SW 1271 (cell line): ENCODE data around the gene EPHB1.
"Not testable (repeated sequence)": the region's sequence is repeated elsewhere in the genome, so short reads cannot be mapped to it uniquely, and the experiment has no call there.

Experiments used
- DNase-seq, 2 experiments: peaks; one replicate each; lab custom pipeline; 2025; lab: John Stamatoyannopoulos, UW

EPHB1 gene

DNA sequence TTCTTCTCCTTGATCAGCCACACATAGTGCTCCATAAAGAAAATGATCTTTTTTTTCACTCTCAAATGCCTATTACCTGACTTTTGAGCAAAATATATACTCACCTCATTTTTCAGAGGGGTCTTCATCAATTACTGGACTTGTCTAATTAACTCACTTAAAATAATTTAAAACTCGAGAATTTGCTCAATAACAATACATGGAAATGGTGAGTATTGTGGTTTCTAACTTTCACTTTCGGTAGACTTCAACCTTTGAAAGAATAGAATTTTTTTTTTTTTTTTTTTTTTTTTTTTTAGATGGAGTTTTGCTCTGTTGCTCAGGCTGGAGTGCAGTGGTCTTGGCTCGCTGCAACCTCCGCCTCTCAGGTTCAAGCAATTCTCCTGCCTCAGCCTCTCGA, 17.7 kb upstream of the EPHB1 start:
- no peak for DNase-seq

DNA sequence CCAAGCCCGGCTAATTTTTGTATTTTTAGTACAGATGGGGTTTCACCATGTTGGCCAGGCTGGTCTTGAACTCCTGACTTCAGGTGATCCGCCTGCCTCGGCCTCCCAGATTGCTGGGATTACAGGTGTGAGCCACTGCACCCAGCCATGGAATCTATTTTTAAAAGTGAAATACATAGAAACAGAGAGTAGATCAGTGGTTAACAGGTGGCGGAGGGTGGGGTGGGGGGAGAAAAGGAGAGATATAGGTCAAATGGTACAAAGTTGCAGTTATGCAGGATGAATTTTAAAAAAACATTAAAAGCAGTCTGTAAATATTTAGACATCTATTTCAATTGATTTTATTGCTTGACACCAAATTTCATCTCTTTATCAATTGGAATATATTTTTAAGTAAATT, 6.8 kb upstream of the EPHB1 start:
- DNase-seq: not testable (repeated sequence)

DNA sequence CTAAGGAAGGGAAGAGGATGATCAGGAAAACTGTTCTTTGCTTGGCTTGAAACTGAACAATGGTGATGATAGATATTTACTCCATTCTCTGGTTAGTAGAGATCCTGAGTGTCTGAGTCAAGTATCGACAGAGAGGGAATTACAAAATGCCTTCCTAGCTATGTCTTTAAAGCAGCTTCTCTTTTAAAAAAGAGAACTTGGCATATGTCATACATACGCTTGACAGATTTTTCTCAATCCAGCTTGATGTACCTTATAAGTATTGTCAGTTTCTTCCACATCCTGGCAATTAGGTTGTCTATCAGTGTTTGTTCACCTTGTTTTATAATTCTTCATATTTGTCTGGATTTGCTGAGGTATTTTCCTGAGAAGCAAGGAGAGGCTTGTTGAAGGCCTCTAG, 5.0 kb upstream of the EPHB1 start:
- DNase-seq: no peak

DNA sequence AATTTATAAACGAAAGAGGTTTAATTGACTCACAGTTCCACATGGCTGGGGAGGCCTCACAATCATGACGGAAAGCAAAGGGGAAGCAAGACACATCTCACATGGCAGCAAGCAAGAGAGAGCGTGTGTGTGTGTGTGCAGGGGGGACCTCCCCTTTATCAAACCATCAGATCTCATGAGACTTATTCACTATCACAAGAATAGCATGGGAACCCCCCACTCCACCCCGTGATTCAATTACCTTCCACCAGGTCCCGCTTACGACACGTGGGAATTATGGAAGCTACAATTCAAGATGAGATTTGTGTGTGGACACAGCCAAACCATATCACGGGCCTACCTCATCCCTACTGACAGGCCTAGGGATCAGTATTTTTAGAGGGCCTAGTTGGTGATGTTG, 3.1 kb upstream of the EPHB1 start:
- DNase-seq: no peak

DNA sequence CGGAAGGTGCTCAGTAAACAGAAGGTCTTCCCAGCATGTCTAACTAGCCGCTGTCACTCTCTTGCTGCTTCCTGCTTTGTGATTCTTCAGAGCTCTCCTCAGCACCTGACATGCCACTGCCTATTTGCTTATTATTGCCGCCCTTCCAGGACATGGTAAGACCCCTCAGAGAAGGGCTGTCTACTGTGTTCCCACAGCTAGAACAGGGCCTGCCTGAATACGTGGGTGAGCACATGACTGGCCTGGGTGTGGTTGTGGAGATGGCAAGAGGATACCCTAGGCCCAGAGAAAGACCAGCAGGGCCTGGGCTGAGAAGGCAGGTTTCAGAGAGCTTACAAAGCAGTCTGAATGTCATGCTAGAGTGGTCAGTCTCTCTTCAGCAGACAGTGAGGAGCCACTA, 2.4 kb upstream of the EPHB1 start:
- no peak for DNase-seq

DNA sequence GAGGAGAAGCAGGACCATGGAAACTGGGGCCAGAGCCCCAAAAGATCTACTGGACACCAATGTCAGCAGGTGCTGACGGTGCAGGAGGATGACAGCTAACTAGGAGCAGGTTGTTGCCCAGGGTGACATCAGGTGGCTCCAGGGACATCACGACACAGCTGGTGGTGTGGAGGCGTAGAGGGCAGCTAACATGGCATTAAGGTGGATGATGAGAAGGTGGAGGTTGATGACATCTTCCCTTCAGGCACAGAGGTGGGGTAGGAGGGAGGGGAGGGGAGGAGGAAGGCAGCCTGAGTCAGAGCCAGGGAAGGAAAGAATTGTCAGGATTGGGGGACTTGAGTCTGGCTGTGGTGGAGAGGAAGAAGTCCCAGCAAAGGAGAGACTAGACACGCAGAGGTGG, 1.5 kb upstream of the EPHB1 start:
- DNase-seq: no peak

DNA sequence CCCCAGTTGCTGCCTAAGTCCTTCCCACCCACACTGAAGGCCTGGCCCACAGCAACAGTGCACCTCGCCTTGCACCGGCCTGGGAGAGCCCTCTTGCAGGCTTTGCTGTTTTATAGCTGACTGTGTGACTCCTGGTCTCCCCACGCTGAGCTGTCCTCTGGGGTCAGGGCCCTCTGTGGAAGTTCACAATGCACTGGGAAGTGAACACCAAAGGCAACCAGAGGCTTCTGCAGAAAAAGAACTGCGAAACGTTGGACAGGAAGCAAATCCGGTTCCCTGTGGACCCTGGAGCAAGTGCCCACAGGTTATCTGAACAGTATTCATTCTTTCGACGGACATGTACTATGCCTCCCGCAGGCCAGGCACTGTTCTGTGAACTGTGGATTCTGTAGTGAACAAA, 737 bp upstream of the EPHB1 start:
- DNase-seq: no peak

DNA sequence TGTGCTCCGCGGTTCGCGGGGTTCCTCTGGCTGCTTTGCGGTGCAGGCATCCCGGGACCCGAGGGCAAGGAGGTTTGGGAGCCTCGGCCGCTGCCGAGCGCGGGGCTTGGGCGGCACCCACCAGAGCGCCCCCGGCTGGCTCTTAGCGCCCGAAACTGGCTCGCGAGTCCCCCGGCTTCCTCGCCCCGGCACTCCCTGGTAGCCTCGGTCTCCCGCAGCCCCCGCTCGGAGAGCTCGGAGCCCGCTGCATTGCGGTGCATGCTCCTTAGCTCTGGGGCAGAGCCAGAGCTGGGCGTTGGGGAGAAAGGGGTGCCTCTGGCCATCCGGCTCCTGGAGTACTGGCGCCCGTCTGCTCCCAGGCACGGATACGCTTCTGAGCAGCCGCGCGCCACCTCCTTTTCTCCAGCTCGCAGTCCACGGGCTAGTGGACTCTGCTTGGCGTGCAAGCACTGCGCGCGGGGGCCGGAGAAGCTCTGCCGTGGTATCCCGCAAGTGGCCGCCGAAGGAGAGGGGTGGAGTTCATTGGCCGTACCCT, 753 bp downstream of the EPHB1 start:
- DNase-seq: no peak

DNA sequence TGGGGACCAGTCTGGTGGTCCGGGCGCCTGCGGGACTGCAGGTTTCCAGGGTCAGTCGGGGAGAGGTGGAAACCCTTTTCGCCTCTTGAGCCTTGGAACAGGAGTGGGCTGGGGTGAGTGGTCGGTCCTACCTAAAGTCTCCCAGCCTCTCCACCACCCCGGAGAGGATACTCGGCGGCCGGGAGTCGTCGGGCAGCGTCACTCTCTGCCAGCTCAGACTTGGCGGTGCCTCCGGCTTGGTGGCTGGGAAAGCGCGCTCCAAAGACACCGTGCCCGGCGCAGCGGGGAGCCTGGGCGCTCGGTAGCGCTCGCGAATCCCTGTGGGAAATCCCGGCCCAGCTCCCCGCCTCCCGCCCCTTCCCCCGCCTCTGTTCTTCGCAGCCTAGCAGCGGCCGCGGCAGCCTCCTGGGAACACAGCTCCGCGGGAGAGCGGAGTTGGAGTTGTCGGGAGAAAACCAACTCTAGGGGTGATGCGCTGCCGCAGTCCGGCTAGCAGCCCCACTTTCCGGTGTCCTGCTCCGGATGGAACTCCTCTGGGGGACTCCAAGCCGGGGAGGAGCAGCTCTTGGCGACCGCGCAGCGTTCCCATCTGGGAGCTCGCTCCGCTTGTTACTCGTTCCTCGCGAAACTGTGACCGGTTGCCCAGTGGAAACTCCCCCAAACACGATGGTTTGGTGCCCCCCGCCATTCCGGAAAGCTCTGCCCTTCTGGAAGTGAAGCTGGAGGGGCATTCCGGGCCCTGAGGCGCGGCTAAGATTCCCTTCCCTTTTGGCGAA, 1.4 kb downstream of the EPHB1 start:
- no peak for DNase-seq

DNA sequence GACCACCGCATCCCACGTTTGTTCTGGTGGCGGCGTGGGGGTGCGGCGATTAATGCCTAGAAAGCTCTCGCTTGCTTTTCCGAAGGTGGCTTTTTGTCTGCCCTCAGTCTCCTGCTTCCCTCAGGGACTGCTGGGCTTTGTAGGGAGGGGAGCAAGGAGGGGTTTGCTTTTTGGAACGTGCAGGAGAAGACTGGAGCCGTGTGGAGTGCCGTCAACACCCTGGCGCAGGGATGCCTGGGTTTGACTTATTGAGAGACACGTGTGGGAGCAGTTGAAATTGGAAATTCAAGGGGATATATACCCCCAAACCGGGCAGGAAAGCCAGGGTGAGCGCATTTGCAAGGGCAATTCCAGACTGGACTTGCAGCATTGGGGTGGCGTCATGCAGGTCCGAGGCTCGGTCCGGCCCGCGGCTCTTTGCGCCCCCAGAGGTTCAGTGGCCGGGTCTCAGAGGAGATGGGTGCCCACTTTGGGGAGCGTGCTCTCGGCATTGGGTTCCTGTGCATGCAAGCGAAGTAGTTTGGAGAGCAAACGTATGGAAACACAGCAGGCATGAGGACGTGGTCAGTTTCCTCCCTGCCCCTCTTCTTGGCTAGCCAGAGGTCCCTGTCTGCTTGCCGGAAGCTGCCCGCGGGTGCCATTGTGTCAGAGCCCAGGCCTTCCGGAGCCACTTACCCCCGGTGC, 2.1 kb downstream of the EPHB1 start:
- DNase-seq: no peak

DNA sequence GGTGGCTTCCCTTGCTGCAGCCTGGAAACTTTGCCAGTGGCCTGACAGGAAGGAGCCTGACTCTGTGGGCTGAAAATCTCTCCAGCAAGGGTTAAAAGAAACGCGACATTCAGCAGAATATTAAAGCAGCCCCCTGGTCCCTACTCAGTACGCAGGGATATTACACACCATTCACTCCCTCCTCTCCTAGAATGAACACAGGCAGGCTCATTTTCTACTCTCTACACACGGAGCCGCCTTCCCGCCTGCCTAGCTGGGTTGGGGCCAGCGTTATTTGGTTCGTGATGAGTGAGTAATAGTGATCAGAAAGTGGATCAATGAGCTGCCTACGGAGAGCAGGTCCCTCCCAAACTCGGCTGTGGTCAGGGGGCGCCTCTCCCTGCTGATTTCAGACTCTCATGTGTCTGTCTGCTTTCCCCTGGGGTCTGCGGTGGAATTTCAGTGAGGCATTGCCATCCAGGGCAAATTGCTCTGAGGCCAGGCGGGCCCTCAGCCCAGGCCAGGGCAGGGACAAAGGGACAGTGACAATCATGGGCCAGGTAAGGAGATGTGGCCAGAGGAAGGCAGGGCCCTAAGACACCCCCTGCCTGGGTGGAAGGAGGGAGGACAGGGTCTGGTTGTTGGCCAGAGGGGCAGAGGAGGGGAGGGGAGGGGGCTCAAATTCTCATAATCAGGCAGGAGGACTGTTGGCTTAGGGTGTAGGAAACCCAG, 2.8 kb downstream of the EPHB1 start:
- no peak for DNase-seq

DNA sequence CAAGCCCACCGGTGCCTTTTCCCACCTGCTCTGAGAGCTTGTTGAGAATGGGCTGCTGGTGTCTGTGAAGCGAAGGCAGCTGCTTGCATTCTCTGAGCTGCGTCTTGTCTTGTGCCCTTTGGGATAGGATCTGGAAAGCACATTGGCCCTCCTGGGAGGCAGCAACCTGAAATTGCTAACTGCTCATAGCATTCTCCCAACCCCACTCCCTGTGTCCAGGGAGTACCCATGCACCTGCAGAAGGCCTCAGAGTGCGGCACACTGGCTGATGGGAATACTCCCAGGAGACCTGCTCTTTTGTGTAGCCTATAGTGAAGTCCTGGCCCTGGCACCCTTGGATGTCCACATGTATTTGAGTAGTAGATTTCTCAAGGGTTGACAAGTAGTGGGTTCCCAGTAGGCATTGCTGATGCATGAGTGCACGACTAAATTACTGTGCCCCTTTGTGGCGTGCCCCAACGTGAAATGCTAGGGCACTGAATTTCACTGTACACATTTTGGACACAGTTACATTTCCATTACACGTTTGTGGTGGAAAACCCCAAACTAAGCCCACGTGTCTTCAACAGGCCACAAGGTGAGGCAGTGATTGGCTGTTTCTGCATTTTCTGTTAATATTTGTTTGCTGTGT, 3.7 kb downstream of the EPHB1 start:
- DNase-seq: no peak

DNA sequence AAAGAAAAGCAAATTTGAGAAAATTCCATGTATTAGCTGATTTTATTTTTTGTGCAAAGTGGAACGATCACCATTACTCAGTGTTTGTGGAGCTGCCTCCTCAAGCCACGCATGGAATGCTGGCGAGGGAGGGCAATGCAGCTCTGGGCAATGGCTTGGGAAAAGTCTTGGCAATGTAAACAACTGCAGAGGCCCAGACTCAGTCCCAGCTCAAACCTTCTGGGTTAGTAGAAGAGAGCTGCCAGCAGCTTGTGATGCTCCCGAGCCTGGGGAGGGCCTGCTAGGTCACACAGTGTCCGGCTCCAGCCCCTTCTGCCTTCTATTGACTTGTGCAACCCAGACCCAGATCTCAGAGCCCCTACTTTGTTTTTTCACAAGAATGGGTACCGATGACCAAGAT, 4.3 kb downstream of the EPHB1 start:
- DNase-seq: no peak

DNA sequence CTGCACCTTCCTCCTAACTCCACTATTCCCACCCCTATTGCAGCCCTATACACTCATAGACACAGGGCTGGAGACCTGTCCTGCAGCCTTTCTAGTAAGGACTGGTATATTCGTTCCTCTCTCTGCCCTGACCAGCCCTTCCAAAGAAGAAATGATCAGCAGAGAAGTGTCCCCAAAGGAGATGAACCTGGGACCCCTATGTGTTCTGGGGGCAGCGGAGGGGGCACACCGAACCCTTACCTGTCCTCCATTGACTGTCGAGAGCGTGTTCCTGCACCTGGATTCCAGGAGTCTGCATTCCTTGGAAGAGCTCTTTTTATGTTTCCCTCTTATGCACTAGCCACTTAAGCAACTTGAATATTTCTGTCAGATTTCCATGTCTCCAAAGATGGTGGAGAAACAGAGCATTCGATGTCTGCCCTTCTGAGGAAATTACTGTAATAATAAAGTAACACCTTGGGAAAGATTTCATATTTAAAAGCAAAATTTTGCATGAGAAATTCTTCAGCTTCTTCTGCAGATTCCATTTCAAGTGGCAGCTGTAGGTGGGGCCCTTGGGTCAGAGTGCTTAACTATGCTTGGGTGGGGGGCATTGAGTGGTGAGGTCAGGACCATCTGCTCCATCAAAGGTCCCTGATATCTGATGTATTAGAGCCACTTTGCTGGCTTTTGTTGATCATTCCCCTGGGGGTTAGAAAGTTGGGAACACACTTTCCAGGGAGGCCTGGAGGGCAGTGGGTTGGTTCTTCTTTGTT, 6.3 kb downstream of the EPHB1 start:
- DNase-seq: no peak

DNA sequence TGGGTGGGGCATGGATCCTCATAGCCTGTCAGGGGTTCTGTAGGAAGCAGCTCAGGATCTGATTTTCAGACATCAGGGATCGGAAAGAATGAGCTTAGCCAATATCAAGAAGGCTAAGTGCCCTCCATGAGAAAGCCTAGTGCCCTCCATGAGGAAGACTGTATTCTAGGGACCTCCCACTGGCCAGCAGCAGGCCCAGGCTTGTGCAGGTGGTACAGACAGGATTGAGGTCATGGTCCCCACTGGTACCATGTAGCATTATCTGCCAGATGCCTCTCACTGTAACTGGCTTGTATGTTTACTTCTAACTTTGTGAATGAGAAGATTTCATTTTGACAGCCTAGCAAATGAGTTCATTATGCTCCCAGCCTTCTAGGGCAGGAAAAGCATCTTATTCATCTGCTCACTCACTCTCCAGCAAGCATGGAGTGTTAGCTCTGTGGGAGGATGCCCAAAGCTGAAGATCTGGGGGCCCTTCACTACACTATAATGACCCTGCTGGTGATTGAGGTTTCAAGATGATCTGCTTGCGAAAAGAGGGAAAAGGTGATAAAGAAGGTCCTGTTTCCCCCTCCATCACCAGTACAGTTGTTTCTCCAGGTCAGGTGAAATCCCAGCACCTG, 7.5 kb downstream of the EPHB1 start:
- DNase-seq: no peak

DNA sequence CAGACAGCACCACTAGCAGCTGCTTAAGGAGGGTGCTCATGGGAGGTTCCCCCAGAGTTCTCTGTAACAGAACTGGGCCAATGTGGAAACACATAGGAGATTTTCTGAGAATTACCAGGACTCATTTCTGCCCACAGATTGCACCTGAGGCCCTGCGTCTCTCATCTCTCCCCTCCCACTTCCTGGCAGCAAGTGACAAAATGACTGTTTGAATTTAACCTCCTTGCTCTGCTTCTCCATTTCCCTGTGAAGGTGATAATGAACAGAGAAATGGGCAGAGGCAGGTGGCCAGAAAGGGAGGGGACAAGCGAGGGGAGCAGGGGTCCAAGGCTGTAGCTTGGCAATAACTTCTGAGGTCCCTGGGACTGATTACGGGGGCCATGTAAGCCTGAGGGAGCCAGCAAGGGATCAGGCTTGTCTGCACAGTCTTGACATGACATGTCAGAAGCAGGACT, 8.0 kb downstream of the EPHB1 start:
- DNase-seq: no peak

DNA sequence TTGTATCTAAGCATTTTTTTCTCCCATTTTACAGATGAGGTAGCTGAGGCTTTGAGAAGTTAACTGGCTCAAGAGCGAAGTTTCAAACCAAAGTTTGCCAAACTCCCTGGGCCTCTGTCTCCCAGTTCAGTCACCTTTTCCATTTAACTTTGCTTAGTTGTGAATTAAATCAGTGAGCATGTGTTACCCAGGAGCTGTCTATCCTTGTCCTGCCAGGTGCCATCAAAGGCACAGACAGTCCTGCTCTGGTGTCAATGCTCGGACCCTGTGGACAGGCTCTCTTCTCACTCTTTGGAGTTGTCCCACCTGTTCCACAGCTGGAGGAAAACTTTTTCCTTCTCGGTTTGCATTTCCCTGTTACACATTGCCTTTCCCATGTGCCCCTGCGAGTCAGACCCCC, 8.6 kb downstream of the EPHB1 start:
- no peak for DNase-seq

DNA sequence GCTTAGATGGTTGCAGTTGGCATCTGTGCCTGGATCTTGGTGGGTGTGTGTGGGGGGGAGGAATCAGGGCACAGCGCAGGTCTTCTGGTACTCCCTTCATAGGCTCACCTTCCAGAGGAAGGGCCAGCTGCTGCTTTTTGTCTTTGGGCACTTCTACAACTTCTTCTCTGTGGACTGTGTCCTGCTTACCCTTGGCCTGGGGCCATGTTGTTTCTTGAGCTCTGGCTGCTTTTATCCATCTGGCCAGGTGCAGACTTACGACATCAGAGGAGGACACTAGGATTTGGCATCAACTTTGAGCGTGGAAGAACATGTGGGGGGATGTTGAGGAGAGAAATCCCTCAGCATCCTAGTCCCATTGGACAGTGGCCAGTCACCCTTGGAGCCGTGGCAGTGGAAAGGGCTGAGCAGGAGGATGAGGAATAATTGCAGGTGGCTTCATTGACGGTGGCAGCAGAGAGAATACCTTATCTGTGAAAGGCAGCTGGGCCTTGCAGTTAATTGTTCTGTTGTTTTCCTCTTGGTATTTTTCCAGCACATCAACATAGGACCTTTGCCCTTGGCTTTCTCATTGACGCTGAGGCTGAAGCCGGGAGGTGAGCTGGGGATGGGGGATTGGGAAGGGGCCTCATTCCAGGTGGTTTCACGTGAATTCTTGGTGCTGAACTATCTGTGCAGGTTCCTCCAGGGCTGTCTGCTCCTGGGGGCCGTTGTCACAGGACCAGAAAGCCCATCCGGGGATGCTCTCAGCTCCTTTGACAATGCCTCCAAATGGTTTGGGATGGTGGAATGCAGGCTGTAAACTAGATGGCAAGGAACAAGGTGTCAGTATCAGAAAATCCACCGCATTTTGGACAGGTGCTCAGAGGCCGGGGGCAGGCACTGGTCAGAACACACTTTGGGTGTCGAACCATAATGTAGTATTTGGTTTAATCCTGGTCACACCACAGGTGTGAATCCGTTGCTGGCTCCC, 9.7 kb downstream of the EPHB1 start:
- no peak for DNase-seq

DNA sequence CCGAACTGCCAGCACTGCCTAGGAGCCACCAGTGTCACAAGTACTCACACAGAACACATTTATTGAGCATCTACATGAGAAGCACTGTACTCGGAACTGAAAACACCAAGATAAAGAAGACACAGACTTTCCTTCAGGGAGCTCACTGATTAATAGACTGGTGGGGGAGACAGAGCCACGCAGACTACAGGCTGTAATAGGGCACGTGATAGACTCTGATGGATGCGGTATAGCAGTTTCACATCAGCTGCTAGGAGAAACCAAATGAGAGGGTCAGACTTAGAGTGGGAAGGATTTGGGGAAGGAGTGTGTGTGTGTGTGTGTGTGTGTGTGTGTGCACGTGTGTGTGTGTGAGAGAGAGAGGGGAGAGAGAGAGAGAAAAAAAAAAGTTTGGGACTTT, 12.1 kb downstream of the EPHB1 start:
- no peak for DNase-seq

DNA sequence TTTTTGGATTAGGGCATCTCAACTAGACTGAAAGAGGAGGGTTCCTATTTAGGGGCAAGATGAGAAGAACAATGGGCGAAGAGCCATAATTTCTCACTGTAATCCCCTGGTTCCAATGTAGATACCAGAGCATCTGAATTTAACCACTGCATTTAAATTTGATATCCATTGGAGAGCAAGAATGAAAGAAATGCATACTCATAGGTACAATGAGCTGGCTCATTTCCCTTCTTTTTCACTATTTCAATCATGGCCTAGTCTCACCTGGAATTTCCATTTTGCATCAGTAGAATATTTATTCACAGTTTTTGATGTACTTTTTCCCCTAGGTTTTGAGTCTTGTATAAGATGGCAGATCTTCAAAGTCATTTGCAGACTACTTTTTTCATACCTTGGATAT, 13.8 kb downstream of the EPHB1 start:
- no peak for DNase-seq
